RPMI8226 (cell line): ENCODE results near the gene PIP5KL1.
"Not testable (repeated sequence)": the region's sequence is repeated elsewhere in the genome, so short reads cannot be mapped to it uniquely, and the experiment has no call there.

Experiments
- DNase-seq: peaks from one replicate; pipeline ENCODE4 v3.0.0-alpha.2; 2015

PIP5KL1 gene

DNA sequence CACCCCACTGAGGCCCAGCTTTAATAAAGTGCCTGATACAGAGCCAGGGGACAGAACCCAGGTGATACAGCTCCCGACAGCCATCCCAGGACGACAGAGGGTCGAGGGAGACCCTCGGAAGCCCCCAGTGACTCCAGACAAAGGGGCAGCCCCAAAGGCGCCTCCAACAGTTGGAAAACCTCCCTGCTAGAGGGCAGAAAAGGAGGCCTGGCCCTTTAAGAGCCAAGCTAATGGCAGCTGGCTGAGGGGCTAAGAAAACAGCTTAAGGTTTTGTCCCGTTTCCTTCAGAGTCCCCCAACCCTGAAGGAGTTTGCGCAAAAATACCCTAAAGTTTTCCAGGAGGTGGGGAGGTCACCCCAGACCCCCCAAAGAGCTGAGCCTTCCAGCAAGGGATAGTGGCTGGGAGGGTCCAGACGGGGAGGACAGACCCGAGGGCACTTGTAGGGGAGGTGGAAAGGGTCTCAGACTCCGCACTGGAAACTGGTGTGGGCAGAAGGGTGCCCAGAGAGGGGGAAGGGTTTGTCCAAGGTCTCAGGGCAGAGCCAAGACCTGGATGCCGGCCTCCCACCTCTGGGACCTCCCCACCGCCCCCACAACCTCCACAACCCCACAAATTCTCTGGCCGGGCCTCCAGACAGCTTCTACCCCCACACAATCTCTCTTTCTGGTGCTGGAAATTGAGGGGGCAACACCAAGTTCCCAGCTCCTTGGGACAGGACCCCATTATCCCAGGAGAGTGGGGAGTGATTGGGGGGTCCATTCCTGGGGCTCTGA is 44.9 kb downstream of the PIP5KL1 start:
- no peak for DNase-seq

- DNase-seq, result no peak
Measured at GRCh38 chr9:127884976-127885490, 45.5 kb downstream of the PIP5KL1 start.

GRCh38 chr9:127884427-127884911 is 46.1 kb downstream of the PIP5KL1 start:
- no peak for DNase-seq

GRCh38 chr9:127883959-127884358 is 46.6 kb downstream of the PIP5KL1 start:
- no peak for DNase-seq

GRCh38 chr9:127881715-127882114 is 48.9 kb downstream of the PIP5KL1 start:
- not testable (repeated sequence) for DNase-seq

- DNase-seq, result no peak
Measured at GRCh38 chr9:127880143-127880542, 50.4 kb downstream of the PIP5KL1 start.

GRCh38 chr9:127878652-127879390 is 51.8 kb downstream of the PIP5KL1 start:
- DNase-seq, result no peak

- no peak for DNase-seq
Measured at GRCh38 chr9:127878001-127878651, 52.5 kb downstream of the PIP5KL1 start.

- DNase-seq, result no peak
Measured at GRCh38 chr9:127877566-127877998, 53.0 kb downstream of the PIP5KL1 start, which contains the start of gene AK1. TSS of gene AK1 (minus strand) at chr9:127877675. CDS start at chr9:127874617, 3,058 bp downstream.

GRCh38 chr9:127876764-127877562 is 53.6 kb downstream of the PIP5KL1 start:
- no peak for DNase-seq

DNA sequence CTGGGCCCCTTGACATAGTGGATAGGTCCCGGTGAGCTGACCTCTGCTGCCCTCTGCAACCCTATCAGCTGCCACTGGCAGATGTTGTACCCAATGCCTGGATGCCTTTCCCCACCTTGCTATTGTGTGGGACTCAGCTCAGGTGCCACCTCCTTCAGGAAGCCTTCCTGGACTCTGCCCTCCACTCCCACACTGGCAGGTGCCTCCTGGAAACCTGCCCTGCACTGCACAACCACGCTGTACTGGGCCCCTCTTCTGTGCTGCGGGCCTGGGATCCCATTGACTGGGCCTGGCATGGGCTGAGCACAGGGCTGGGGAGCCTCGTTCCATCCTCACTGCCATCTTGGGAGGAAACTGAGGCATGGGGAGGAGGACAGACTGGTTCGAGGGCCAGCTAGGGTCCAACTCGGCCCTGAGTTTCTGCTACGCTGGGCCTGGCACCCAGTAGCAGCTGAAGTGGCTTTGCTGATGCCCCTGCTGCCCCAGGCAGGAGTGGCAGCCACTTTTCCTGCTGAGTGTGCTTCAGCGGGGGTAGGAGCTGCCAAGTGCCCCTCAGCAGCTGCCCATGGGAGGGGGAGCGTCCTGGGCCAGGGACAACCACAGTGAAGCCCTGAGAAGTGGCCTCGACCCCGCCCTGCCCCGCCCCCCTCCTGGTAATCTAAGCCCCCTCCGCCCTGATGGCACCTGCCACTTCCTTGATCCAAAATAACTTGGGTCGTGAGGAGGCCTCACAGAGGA is 54.4 kb downstream of the PIP5KL1 start:
- DNase-seq, result no peak

DNA sequence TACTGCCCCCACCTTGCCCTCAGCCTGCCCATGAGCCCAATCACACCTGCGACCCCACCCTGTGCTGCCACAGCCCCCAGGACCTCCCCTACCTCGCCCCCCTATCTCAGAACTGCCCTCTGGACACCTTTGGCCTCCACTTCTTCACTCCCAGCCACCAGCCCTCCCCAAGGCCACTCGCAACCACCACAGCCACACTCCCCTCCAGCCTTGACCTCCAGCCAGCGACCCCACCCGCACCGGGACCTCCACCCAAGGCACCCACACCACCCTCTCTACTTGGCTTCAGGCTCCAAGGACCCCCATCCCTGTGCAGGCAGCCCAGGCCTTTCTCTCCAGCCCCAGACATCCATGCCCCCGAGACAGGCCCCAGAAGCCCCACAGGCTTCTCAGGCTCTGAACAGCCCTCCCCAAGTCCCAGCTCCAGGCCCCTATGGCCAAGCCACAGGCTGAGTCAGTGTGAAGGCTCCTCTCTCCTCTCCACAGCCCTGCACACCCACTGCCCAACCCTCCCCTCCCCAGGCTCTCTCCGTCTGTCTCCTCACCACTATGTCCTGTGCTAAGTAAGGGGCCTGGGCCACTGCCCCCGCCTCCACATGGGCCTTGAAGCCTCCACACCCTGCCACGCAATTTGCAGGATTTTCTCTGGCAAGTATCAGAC is 55.1 kb downstream of the PIP5KL1 start:
- no peak for DNase-seq

DNA sequence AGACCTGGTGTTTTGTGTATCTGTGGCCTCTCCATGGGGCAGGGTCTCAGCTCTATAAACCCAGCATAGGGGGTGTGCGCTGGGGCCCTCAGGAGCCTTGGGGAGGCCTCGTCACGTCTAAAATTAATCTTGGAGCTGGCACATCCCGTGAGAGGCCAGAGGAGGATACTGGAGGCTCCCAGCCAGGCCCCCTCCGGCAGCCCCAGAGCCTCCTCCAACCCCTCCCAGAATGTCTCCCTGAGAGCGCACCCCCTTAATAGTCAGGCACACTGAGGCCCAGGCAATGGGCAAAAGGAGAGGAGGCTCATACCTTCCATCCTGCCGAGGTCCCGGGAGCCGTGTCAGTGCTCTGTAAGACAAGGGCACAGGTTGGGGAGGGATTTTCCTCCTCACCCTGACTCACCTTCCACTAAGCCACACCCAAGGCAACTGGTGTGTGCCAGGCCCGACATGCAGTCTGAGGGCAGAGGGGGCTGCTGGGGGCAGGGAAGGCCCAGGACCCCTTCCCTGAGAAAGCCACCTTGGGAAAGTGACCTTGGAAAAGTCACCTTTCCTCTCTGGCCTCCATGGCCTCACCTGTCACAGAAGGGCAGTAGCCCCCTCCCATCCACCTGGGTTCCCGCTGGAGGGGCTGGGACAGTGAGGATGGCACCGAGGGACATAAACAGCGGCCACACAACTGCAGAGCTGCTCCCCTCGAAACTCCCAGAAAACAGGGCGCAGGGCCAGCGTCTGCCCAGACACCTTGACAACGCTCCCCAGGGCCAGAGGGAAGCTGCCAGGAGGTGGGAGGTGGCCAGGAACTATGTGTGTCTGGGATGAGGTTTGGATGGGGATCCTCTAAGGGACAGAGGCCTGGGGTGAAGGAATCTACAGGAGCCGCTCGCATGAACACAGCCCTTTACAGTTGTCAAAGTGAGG is 56.0 kb downstream of the PIP5KL1 start:
- no peak for DNase-seq

DNA sequence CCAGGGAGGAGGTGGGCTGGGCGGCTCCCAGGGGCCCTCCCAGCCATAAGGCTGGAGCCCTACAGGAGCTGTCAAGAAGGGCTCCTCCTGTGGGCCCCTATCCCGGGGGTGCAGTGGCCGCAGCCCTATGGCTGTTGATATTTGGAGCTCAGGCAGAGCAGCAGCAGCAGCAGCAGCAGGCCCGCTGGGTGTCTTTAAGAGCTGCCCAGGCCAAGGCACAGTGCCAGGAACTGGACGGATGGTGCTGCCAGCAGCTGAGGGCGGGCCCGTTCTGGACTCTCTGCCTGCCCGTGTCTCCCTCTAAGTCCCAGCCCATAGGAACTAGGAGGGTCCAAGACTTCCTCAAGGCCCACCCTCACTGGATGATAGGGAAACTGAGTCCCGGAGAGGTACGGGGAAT is 56.7 kb downstream of the PIP5KL1 start:
- no peak for DNase-seq

DNA sequence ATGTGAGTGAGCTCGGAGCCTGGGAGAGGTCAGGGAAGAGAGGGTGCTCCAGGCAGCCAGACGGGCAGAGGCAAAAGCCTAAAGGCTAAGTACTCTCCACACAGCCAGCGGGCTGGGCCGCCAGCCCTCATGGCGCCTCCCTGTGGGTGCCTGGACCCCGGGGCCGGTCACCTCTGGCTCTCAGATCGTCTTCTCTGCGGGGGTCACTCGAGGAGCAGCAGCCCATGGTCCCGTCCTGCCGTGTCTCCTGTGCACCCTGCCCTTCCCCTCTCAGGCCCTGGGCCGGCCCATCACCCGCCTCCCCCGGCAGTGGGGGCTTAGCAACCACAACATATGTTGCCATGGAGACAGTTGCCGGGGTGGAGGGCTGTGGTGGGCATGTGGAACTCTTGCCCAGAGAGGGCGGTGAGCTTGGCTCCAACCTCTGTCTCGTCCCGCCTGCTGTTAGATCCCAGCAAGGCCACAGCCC is 57.3 kb downstream of the PIP5KL1 start:
- no peak for DNase-seq

DNA sequence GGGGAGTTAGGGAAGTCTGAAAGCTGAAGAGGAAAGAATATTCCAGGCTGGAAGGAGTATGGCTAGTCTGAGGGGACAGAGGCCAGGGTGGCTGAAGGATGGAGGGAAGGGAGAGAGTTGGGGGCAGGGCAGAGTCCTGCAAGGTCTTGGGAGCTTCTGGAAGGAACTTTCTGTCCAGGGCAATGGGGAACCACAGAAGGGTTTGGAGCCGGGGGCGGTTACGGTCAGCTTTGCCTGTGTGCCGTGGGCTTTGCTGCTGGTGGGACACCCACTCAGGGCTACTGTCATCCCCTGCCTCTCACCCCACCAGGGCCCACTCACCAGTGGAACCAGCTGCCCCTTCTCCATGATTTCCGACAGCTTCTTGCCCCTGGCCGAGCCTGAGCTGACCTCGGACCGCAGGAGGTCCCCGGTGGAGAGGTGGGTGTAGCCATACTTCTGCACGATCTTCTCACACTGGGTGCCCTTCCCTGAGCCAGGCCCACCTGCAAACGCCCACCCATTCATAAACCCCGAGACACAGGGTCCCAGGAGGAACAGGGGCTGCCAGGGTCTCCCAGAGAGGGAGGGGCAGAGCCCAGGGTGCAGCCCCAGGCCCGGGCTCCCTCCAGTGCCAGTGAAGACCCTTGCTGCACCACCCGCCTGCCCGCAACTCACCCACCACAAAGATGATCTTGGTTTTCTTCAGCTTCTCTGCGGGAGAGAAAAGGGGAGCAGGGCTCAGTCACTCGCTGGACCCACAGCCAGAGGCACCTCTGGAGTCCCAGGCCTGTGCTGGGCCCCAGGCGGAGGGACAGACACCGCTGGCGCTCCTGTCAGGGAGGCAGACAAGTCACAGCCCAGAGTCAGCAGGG is 58.0 kb downstream of the PIP5KL1 start:
- no peak for DNase-seq

- DNase-seq, result no peak
Measured at GRCh38 chr9:127871531-127871930, 59.0 kb downstream of the PIP5KL1 start.

DNA sequence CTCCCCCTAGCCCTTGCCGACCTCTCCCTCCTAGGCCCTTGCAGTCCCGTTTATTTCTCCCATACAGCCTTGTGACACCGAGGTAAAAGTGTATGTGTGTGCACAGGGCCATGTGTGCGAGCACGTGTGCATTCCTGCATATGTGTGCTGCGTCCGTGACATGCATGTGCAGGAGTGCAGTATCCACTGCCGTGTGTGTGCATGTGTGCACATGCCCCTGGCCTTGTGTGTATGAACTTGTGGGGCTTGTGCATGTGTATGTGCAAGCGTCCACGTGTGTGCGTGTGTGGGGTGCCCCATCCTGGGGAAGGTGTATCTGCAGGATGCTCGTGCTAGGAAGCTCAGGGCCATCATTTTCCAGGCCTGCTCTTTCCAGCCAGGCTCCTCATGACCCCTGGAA is 59.7 kb downstream of the PIP5KL1 start:
- no peak for DNase-seq
